Measurements from ENCODE around the gene FAM234B. TPM values are rescaled to one million over a fixed set of nuclear protein-coding genes. Genes with fewer than 3 reads are reported as not detected.

Gene FAM234B
- total RNA-seq, 1 experiment from 2014 or later = 25.9 TPM

DNA sequence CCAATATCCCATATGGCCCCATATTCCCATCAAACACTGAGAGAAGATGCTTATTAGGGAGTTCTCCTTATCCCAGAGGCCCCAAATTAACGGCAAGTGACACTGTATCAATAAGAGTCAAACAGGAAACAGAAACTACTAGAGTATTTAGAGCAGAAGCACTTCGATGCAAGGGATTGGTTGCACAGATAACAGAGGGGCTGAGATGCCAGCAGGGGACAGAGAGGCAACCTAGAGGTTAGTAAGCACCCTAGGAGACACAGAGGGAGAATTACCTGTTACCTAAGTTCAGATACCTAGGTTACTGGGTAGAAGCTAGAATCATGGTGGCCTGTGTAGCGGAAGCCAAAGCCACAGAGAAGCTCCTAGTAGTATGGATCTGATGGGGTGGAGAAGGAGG is 47.0 kb upstream of the FAM234B start:
- POLR2A ChIA-PET = no interaction called here
- Mint-ChIP-seq H3K27ac (no peak overlapping the region), H3K4me3 (no peak overlapping the region), H3K9me3 (peaks cover 5% of the 10 kb centered on the region; the same call in 1 of the 2 replicates), H3K27me3 (ENCODE audit: low read depth) (peaks cover 9% of the 10 kb centered on the region), H3K4me1 (peaks cover 50% of the 10 kb centered on the region), H3K36me3 (peaks cover 11% of the 10 kb centered on the region)
- no peak for TF ChIP-seq SMAD3 (CRISPR knock-in tag; IDR thresholded peaks at IDR 0.05; ENCODE audit: borderline replicate concordance)
- TF ChIP-seq TEAD1 (CRISPR knock-in tag; IDR thresholded peaks at IDR 0.05) = no peak
- no peak for TF ChIP-seq ZNF121 (CRISPR knock-in tag; IDR thresholded peaks at IDR 0.05)
- no peak for TF ChIP-seq SP1 (CRISPR knock-in tag; conservative IDR thresholded peaks at IDR 0.05)
- TF ChIP-seq SOX15 (CRISPR knock-in tag; IDR thresholded peaks at IDR 0.05) = no peak
- TF ChIP-seq NR2C2 (CRISPR knock-in tag; IDR thresholded peaks at IDR 0.05) = no peak
- TF ChIP-seq FOXP1 (CRISPR knock-in tag; IDR thresholded peaks at IDR 0.05; ENCODE audit: borderline replicate concordance) = no peak
- no peak for TF ChIP-seq RELA (CRISPR knock-in tag; IDR thresholded peaks at IDR 0.05; ENCODE audit: borderline replicate concordance)
- TF ChIP-seq, protein P1, sequence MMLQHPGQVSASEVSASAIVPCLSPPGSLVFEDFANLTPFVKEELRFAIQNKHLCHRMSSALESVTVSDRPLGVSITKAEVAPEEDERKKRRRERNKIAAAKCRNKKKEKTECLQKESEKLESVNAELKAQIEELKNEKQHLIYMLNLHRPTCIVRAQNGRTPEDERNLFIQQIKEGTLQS (CRISPR knock-in tag; conservative IDR thresholded peaks at IDR 0.05) = no peak
- TF ChIP-seq NFE2L1 (CRISPR knock-in tag; IDR thresholded peaks at IDR 0.05) = no peak
- DNase-seq (ENCODE audit: low spot score) (no peak), ATAC-seq (no peak)
- CTCF ChIA-PET = interaction anchor here (1.0 to 1.5 kb wide), 4 partner anchors 11 to 215 kb away, joined by 3 to 8 read pairs (median 4); no protein-coding TSS in a partner anchor

DNA sequence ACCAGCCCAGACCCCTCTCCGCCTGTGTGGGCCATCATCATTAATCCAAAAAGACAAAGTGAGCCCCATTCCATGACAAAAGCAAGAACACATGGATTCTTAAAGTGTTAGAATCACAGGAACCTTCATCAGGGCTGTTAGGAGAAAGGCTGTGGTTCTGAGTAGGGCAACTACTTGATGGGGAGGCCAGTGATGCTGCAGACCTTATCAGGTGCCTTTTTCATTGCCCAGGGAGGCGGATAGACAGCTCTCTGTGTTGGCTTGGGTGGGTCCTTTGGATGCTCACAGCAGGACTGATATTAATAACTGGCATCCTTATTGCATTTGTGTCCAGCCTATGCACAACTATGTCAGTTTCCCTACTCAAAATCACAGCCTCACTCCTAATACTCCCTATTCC is 46.4 kb upstream of the FAM234B start:
- DNase-seq (ENCODE audit: low spot score) (no peak), ATAC-seq (no peak)
- CTCF ChIA-PET = interaction anchor here (1.0 to 1.5 kb wide), 4 partner anchors 12 to 215 kb away, joined by 3 to 8 read pairs (median 4); no protein-coding TSS in a partner anchor
- Mint-ChIP-seq H3K9me3 (peaks cover 5% of the 10 kb centered on the region; the same call in 1 of the 2 replicates), H3K27me3 (ENCODE audit: low read depth) (peaks cover 15% of the 10 kb centered on the region), H3K27ac (no peak overlapping the region), H3K36me3 (peaks cover 11% of the 10 kb centered on the region), H3K4me3 (no peak overlapping the region), H3K4me1 (peaks cover 50% of the 10 kb centered on the region)
- POLR2A ChIA-PET = no interaction called here
- TF ChIP-seq FOXJ3 (CRISPR knock-in tag; IDR thresholded peaks at IDR 0.05; ENCODE audit: borderline replicate concordance) = no peak

DNA sequence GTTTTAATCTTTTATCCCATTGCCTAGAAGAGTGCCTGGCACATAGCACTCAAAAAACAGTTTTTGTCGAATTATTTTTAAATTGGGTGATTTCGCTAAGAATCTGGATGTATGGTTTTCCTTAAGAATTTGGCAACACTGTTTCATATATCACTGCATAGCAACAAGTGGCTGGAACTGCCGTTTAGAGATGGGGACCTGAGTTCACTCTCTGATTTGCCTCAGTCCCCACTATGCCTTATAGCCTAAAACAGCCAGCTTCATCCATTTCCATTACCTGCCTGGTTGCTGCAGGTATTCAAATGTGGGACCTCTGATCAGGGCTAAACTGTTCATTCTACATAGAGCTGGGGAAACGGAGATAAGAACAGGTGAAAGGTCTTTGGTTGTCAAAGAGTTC is 45.9 kb upstream of the FAM234B start:
- ChIA-PET POLR2A (no interaction called here), CTCF (interaction anchor here (1.3 to 1.6 kb wide), 4 partner anchors 12 to 214 kb away, joined by 3 to 6 read pairs (median 4); no protein-coding TSS in a partner anchor)
- DNase-seq (ENCODE audit: low spot score) (no peak), ATAC-seq (no peak)
- Mint-ChIP-seq H3K9me3 (peaks cover 5% of the 10 kb centered on the region; the same call in 1 of the 2 replicates), H3K27ac (no peak overlapping the region), H3K4me1 (peaks cover 50% of the 10 kb centered on the region), H3K36me3 (peaks cover 11% of the 10 kb centered on the region), H3K4me3 (no peak overlapping the region), H3K27me3 (ENCODE audit: low read depth) (peaks cover 20% of the 10 kb centered on the region)
- TF ChIP-seq NFE2L1 (CRISPR knock-in tag; IDR thresholded peaks at IDR 0.05) = no peak
- no peak for TF ChIP-seq NFYB (CRISPR knock-in tag; conservative IDR thresholded peaks at IDR 0.05; ENCODE audit: low read depth)
- TF ChIP-seq, protein P2, sequence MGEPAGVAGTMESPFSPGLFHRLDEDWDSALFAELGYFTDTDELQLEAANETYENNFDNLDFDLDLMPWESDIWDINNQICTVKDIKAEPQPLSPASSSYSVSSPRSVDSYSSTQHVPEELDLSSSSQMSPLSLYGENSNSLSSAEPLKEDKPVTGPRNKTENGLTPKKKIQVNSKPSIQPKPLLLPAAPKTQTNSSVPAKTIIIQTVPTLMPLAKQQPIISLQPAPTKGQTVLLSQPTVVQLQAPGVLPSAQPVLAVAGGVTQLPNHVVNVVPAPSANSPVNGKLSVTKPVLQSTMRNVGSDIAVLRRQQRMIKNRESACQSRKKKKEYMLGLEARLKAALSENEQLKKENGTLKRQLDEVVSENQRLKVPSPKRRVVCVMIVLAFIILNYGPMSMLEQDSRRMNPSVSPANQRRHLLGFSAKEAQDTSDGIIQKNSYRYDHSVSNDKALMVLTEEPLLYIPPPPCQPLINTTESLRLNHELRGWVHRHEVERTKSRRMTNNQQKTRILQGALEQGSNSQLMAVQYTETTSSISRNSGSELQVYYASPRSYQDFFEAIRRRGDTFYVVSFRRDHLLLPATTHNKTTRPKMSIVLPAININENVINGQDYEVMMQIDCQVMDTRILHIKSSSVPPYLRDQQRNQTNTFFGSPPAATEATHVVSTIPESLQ (CRISPR knock-in tag; IDR thresholded peaks at IDR 0.05) = no peak
- TF ChIP-seq, protein P3, sequence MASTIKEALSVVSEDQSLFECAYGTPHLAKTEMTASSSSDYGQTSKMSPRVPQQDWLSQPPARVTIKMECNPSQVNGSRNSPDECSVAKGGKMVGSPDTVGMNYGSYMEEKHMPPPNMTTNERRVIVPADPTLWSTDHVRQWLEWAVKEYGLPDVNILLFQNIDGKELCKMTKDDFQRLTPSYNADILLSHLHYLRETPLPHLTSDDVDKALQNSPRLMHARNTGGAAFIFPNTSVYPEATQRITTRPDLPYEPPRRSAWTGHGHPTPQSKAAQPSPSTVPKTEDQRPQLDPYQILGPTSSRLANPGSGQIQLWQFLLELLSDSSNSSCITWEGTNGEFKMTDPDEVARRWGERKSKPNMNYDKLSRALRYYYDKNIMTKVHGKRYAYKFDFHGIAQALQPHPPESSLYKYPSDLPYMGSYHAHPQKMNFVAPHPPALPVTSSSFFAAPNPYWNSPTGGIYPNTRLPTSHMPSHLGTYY (CRISPR knock-in tag; IDR thresholded peaks at IDR 0.05) = no peak
- TF ChIP-seq, protein P4, sequence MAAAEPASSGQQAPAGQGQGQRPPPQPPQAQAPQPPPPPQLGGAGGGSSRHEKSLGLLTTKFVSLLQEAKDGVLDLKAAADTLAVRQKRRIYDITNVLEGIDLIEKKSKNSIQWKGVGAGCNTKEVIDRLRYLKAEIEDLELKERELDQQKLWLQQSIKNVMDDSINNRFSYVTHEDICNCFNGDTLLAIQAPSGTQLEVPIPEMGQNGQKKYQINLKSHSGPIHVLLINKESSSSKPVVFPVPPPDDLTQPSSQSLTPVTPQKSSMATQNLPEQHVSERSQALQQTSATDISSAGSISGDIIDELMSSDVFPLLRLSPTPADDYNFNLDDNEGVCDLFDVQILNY (CRISPR knock-in tag; IDR thresholded peaks at IDR 0.05) = no peak
- no peak for TF ChIP-seq SOX15 (CRISPR knock-in tag; IDR thresholded peaks at IDR 0.05)
- no peak for TF ChIP-seq CBFB (CRISPR knock-in tag; IDR thresholded peaks at IDR 0.05; ENCODE audit: low read depth)
- TF ChIP-seq JUN (CRISPR knock-in tag; IDR thresholded peaks at IDR 0.05) = no peak
- no peak for TF ChIP-seq ZNF416 (CRISPR knock-in tag; IDR thresholded peaks at IDR 0.05)
- TF ChIP-seq RORB (CRISPR knock-in tag; IDR thresholded peaks at IDR 0.05) = no peak
- TF ChIP-seq FOXJ3 (CRISPR knock-in tag; IDR thresholded peaks at IDR 0.05; ENCODE audit: borderline replicate concordance) = no peak
- TF ChIP-seq, protein P5, sequence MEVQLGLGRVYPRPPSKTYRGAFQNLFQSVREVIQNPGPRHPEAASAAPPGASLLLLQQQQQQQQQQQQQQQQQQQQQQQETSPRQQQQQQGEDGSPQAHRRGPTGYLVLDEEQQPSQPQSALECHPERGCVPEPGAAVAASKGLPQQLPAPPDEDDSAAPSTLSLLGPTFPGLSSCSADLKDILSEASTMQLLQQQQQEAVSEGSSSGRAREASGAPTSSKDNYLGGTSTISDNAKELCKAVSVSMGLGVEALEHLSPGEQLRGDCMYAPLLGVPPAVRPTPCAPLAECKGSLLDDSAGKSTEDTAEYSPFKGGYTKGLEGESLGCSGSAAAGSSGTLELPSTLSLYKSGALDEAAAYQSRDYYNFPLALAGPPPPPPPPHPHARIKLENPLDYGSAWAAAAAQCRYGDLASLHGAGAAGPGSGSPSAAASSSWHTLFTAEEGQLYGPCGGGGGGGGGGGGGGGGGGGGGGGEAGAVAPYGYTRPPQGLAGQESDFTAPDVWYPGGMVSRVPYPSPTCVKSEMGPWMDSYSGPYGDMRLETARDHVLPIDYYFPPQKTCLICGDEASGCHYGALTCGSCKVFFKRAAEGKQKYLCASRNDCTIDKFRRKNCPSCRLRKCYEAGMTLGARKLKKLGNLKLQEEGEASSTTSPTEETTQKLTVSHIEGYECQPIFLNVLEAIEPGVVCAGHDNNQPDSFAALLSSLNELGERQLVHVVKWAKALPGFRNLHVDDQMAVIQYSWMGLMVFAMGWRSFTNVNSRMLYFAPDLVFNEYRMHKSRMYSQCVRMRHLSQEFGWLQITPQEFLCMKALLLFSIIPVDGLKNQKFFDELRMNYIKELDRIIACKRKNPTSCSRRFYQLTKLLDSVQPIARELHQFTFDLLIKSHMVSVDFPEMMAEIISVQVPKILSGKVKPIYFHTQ (CRISPR knock-in tag; IDR thresholded peaks at IDR 0.05) = no peak
- TF ChIP-seq TEAD1 (CRISPR knock-in tag; IDR thresholded peaks at IDR 0.05) = no peak
- no peak for TF ChIP-seq NFATC4 (CRISPR knock-in tag; IDR thresholded peaks at IDR 0.05)

Data from WTC11 (cell line).